Measurements from ENCODE around the gene FANCD2OS.

Gene FANCD2OS

DNA sequence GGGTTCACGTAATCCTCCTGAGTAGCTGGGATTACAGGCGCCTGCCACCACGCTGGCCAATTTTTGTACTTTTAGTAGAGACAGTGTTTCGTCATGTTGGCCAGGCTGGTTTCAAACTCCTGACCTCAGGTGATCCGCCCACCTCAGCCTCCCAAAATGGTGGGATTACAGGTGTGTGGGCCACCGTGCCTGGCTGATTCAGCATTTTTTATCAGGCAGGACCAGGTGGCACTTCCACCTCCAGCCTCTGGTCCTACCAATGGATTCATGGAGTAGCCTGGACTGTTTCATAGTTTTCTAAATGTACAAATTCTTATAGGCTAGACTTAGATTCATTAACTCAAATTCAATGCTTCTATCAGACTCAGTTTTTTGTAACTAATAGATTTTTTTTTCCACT, 42.9 kb upstream of the FANCD2OS start:
- DNase-seq (ENCODE audit: low read depth): no peak
- H3K4me3 ChIP-seq (ENCODE audit: low read depth, low read length): no peak overlapping the region
- TF ChIP-seq, protein P1, sequence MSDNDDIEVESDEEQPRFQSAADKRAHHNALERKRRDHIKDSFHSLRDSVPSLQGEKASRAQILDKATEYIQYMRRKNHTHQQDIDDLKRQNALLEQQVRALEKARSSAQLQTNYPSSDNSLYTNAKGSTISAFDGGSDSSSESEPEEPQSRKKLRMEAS (IDR thresholded peaks at IDR 0.05; ENCODE audit: low read depth, low read length): no peak
- TF ChIP-seq CTCF (IDR thresholded peaks at IDR 0.05; ENCODE audit: low read depth, low read length) (no peak), POLR2A (IDR thresholded peaks at IDR 0.05; ENCODE audit: extremely low read depth, insufficient read length) (no peak), MYC (IDR thresholded peaks at IDR 0.05; ENCODE audit: low read depth, low read length) (no peak)

DNA sequence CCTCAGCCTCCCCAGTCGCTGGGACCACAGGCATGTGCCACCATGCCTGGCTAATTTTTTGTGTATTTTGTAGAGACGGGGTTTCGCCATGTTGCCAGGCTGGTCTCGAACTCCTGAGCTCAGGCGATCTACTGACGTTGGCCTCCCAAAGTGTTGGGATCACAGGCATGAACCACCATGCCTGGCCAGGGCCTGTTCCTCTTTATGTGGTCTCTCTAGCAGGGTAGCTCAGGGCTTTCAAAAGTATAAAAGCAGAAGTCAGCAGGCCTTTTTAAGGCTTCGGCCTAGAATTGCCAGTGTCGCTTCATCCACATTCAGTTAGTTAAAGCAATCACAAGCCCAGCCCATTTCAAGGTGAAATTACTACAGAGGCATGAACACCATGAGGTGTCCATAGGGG, 41.2 kb upstream of the FANCD2OS start:
- H3K4me3 ChIP-seq (ENCODE audit: low read depth, low read length): no peak overlapping the region
- TF ChIP-seq CTCF (IDR thresholded peaks at IDR 0.05; ENCODE audit: low read depth, low read length) (no peak), MYC (IDR thresholded peaks at IDR 0.05; ENCODE audit: low read depth, low read length) (no peak), POLR2A (IDR thresholded peaks at IDR 0.05; ENCODE audit: extremely low read depth, insufficient read length) (no peak)
- TF ChIP-seq, protein P1 (IDR thresholded peaks at IDR 0.05; ENCODE audit: low read depth, low read length): no peak
- DNase-seq (ENCODE audit: low read depth): peak; percentile 48

GRCh38 chr3:10145685-10146084, 37.6 kb upstream of the FANCD2OS start:
- no peak overlapping the region for H3K4me3 ChIP-seq (ENCODE audit: low read depth, low read length)
- TF ChIP-seq CTCF (IDR thresholded peaks at IDR 0.05; ENCODE audit: low read depth, low read length): no peak
- no peak for TF ChIP-seq MYC (IDR thresholded peaks at IDR 0.05; ENCODE audit: low read depth, low read length)
- TF ChIP-seq POLR2A (IDR thresholded peaks at IDR 0.05; ENCODE audit: extremely low read depth, insufficient read length): no peak
- TF ChIP-seq, protein P1 (IDR thresholded peaks at IDR 0.05; ENCODE audit: low read depth, low read length): no peak
- peak; percentile 36 for DNase-seq (ENCODE audit: low read depth)

- H3K4me3 ChIP-seq (ENCODE audit: low read depth, low read length): peak overlapping the region; percentile 68
- TF ChIP-seq, protein P1 (IDR thresholded peaks at IDR 0.05; ENCODE audit: low read depth, low read length): no peak
- no peak for TF ChIP-seq POLR2A (IDR thresholded peaks at IDR 0.05; ENCODE audit: extremely low read depth, insufficient read length)
- no peak for TF ChIP-seq MYC (IDR thresholded peaks at IDR 0.05; ENCODE audit: low read depth, low read length)
- TF ChIP-seq CTCF (IDR thresholded peaks at IDR 0.05; ENCODE audit: low read depth, low read length): no peak
- peak; percentile 54 for DNase-seq (ENCODE audit: low read depth)
Measured at GRCh38 chr3:10142707-10143560, 34.9 kb upstream of the FANCD2OS start.

- peak; percentile 45 for DNase-seq (ENCODE audit: low read depth)
- TF ChIP-seq CTCF (IDR thresholded peaks at IDR 0.05; ENCODE audit: low read depth, low read length) (no peak), MYC (IDR thresholded peaks at IDR 0.05; ENCODE audit: low read depth, low read length) (no peak), POLR2A (IDR thresholded peaks at IDR 0.05; ENCODE audit: extremely low read depth, insufficient read length) (no peak)
- TF ChIP-seq, protein P1 (IDR thresholded peaks at IDR 0.05; ENCODE audit: low read depth, low read length): no peak
- H3K4me3 ChIP-seq (ENCODE audit: low read depth, low read length): peak overlapping the region; percentile 68
Measured at GRCh38 chr3:10140996-10141546, 33.0 kb upstream of the FANCD2OS start.

Measured in NB4 (cell line).